ENCODE measurements around the gene CFAP97D1.

CFAP97D1 gene

DNA sequence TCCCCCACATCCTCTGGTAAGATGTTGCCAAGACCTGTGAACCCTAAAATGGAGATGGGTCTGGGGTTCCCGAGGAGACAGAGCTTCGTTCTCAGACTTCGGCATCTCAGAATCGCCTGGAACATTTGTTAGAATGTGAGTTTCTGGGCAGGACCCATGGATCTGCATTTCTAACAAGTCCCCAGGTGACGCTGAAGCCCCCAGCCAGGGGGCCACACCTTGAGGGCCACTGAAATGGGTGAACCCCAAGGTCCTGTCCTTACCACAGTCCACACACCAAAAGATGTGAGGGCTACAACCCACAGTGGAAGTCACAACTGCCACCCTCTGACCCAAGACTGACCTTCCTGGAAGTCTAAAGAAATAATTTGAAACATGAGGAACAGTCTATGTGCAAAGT lies 38.7 kb downstream of the CFAP97D1 start:
- Histone ChIP-seq H3K36me3 (ENCODE audit: control insufficient read depth in 2 of 2, insufficient read depth in 1 of 2, low read length in 2 of 2) (peaks cover 11 to 76% of the 10 kb centered on the region in 2 experiments; a peak in 2 of 3 replicates), H3K4me3 (ENCODE audit: low read depth, low read length) (no peak overlapping the region), H3K9me3 (ENCODE audit: control insufficient read depth, insufficient read depth, low read depth, low read length) (no peaks in the 10 kb centered on the region), H3K27ac (ENCODE audit: extremely low read depth, low read depth, low read length) (no peak overlapping the region), H3K4me1 (ENCODE audit: control insufficient read depth, insufficient read depth, low read length) (no peaks in the 10 kb centered on the region)
- ChIA-PET CTCF (interaction anchor here (0.5 to 4.8 kb wide), 6 partner anchors 11 to 1099 kb away, joined by 3 to 21 read pairs (median 4); partner anchors contain the start of gene CD300LG), POLR2A (interaction anchor here (0.7 to 1.5 kb wide), 4 partner anchors 10 to 27 kb away, joined by 3 to 5 read pairs (median 4); no protein-coding TSS in a partner anchor)
- TF ChIP-seq ZNF555 (tag by site-specific recombination; conservative IDR thresholded peaks at IDR 0.05) (no peak), ZNF341 (tag by site-specific recombination; IDR thresholded peaks at IDR 0.05; ENCODE audit: low read depth) (no peak), GLI4 (tag by site-specific recombination; IDR thresholded peaks at IDR 0.05) (no peak), MZF1 (tag by site-specific recombination; IDR thresholded peaks at IDR 0.05; ENCODE audit: borderline replicate concordance) (no peak), KLF16 (tag by site-specific recombination; IDR thresholded peaks at IDR 0.05) (no peak), SP2 (tag by site-specific recombination; IDR thresholded peaks at IDR 0.05) (no peak), ZEB2 (tag by site-specific recombination; IDR thresholded peaks at IDR 0.05) (no peak), ZNF561 (tag by site-specific recombination; IDR thresholded peaks at IDR 0.05; ENCODE audit: borderline replicate concordance) (no peak), ZNF423 (tag by site-specific recombination; IDR thresholded peaks at IDR 0.05) (no peak), MEIS1 (CRISPR knock-in tag; IDR thresholded peaks at IDR 0.05; ENCODE audit: borderline replicate concordance) (no peak), ZNF26 (tag by site-specific recombination; IDR thresholded peaks at IDR 0.05) (no peak), ZNF148 (tag by site-specific recombination; IDR thresholded peaks at IDR 0.05; ENCODE audit: borderline replicate concordance) (no peak), ZNF510 (tag by site-specific recombination; IDR thresholded peaks at IDR 0.05; ENCODE audit: insufficient replicate concordance) (no peak), FEZF1 (tag by site-specific recombination; IDR thresholded peaks at IDR 0.05) (no peak)
- TF ChIP-seq, protein P1, sequence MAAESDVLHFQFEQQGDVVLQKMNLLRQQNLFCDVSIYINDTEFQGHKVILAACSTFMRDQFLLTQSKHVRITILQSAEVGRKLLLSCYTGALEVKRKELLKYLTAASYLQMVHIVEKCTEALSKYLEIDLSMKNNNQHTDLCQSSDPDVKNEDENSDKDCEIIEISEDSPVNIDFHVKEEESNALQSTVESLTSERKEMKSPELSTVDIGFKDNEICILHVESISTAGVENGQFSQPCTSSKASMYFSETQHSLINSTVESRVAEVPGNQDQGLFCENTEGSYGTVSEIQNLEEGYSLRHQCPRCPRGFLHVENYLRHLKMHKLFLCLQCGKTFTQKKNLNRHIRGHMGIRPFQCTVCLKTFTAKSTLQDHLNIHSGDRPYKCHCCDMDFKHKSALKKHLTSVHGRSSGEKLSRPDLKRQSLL (tag by site-specific recombination; IDR thresholded peaks at IDR 0.05), result no peak

DNA sequence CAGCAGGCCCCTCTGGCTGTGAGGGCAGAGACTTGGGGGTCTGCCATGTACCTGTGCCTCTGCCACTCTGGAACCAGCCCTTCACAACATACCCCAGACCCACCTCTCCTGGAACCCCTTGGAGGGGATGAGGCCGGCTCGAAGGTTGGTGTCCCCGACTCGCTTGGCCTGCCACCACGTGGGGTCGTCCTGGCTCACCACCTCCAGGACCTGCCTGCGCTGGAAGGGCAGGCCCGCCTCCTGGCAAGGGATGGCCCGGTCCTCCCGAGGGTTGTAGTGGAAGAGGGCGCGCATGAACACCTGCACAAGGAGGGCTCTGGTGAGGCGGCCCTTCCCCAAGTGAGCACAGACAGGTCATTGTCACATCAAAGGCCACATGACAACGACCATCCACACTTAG lies 40.5 kb downstream of the CFAP97D1 start:
- ChIA-PET CTCF (no interaction called here), POLR2A (no interaction called here)
- peaks cover 12 to 78% of the 10 kb centered on the region in 2 experiments for H3K36me3 ChIP-seq (ENCODE audit: control insufficient read depth in 2 of 2, insufficient read depth in 1 of 2, low read length in 2 of 2)
- H3K4me1 ChIP-seq (ENCODE audit: control insufficient read depth, insufficient read depth, low read length), result no peaks in the 10 kb centered on the region
- no peaks in the 10 kb centered on the region for H3K9me3 ChIP-seq (ENCODE audit: control insufficient read depth, insufficient read depth, low read depth, low read length)
- no peak overlapping the region for H3K4me3 ChIP-seq (ENCODE audit: low read depth, low read length)
- H3K27ac ChIP-seq (ENCODE audit: extremely low read depth, low read depth, low read length), result no peak overlapping the region
- TF ChIP-seq ZNF26 (tag by site-specific recombination; IDR thresholded peaks at IDR 0.05), result no peak
- TF ChIP-seq PRDM1 (tag by site-specific recombination; IDR thresholded peaks at IDR 0.05), result no peak
- no peak for TF ChIP-seq ZNF843 (tag by site-specific recombination; IDR thresholded peaks at IDR 0.05)
- TF ChIP-seq, protein P2, sequence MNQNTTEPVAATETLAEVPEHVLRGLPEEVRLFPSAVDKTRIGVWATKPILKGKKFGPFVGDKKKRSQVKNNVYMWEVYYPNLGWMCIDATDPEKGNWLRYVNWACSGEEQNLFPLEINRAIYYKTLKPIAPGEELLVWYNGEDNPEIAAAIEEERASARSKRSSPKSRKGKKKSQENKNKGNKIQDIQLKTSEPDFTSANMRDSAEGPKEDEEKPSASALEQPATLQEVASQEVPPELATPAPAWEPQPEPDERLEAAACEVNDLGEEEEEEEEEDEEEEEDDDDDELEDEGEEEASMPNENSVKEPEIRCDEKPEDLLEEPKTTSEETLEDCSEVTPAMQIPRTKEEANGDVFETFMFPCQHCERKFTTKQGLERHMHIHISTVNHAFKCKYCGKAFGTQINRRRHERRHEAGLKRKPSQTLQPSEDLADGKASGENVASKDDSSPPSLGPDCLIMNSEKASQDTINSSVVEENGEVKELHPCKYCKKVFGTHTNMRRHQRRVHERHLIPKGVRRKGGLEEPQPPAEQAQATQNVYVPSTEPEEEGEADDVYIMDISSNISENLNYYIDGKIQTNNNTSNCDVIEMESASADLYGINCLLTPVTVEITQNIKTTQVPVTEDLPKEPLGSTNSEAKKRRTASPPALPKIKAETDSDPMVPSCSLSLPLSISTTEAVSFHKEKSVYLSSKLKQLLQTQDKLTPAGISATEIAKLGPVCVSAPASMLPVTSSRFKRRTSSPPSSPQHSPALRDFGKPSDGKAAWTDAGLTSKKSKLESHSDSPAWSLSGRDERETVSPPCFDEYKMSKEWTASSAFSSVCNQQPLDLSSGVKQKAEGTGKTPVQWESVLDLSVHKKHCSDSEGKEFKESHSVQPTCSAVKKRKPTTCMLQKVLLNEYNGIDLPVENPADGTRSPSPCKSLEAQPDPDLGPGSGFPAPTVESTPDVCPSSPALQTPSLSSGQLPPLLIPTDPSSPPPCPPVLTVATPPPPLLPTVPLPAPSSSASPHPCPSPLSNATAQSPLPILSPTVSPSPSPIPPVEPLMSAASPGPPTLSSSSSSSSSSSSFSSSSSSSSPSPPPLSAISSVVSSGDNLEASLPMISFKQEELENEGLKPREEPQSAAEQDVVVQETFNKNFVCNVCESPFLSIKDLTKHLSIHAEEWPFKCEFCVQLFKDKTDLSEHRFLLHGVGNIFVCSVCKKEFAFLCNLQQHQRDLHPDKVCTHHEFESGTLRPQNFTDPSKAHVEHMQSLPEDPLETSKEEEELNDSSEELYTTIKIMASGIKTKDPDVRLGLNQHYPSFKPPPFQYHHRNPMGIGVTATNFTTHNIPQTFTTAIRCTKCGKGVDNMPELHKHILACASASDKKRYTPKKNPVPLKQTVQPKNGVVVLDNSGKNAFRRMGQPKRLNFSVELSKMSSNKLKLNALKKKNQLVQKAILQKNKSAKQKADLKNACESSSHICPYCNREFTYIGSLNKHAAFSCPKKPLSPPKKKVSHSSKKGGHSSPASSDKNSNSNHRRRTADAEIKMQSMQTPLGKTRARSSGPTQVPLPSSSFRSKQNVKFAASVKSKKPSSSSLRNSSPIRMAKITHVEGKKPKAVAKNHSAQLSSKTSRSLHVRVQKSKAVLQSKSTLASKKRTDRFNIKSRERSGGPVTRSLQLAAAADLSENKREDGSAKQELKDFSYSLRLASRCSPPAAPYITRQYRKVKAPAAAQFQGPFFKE (tag by site-specific recombination; IDR thresholded peaks at IDR 0.05; ENCODE audit: borderline replicate concordance), result no peak
- no peak for TF ChIP-seq ZBTB21 (tag by site-specific recombination; IDR thresholded peaks at IDR 0.05)
- no peak for TF ChIP-seq GLIS1 (tag by site-specific recombination; IDR thresholded peaks at IDR 0.05)
- TF ChIP-seq ZBTB7A (tag by site-specific recombination; IDR thresholded peaks at IDR 0.05; ENCODE audit: low read depth), result no peak
- TF ChIP-seq ZNF426 (tag by site-specific recombination; IDR thresholded peaks at IDR 0.05), result no peak
- no peak for TF ChIP-seq ZNF624 (tag by site-specific recombination; IDR thresholded peaks at IDR 0.05)

Measured in HEK293 (cell line).